ENCODE measurements around the gene VAMP4.

Gene VAMP4

GRCh38 chr1:171741872-171742576 is at the start of gene VAMP4:
TSS of gene VAMP4 (minus strand) at chr1:171742065. CDS start at chr1:171738414, 3,651 bp downstream.
- Mint-ChIP-seq H3K27ac (ENCODE audit: low read depth) (peak within 1 kb of the TSS; percentile 99), H3K4me1 (peaks cover 45% of the 10 kb centered on the region)
- ATAC-seq (replicated peaks; ENCODE audit: extremely low read depth, poor library complexity, severe bottlenecking) = peak; percentile 93

GRCh38 chr1:171790318-171790717 is 48.5 kb upstream of the VAMP4 start:
- no peak overlapping the region for H3K4me3 Mint-ChIP-seq
- peaks cover 58% of the 10 kb centered on the region for H3K36me3 Mint-ChIP-seq (ENCODE audit: insufficient read depth)
- ATAC-seq (replicated peaks; ENCODE audit: extremely low read depth, poor library complexity, severe bottlenecking) (no peak), DNase-seq (ENCODE audit: low spot score in 2 of 2) (no peak)
- no peaks in the 10 kb centered on the region for H3K27me3 Mint-ChIP-seq
- H3K9me3 Mint-ChIP-seq = no peaks in the 10 kb centered on the region
- peaks cover 27% of the 10 kb centered on the region for H3K4me1 Mint-ChIP-seq
- no peak overlapping the region for H3K27ac Mint-ChIP-seq (ENCODE audit: low read depth)

More at GRCh38 chr1:171741872-171742576, at the start of gene VAMP4:
- H3K36me3 Mint-ChIP-seq (ENCODE audit: insufficient read depth) = peaks cover 18% of the 10 kb centered on the region
- peak within 1 kb of the TSS; percentile 99 for H3K4me3 Mint-ChIP-seq
- no peaks in the 10 kb centered on the region for H3K27me3 Mint-ChIP-seq
- H3K9me3 Mint-ChIP-seq = no peaks in the 10 kb centered on the region
- peak; percentile 73 to 77 for DNase-seq (ENCODE audit: low spot score in 2 of 2)

- Mint-ChIP-seq H3K4me1 (peaks cover 30% of the 10 kb centered on the region), H3K27me3 (no peaks in the 10 kb centered on the region), H3K36me3 (ENCODE audit: insufficient read depth) (peaks cover 52% of the 10 kb centered on the region), H3K27ac (ENCODE audit: low read depth) (no peak overlapping the region), H3K9me3 (no peaks in the 10 kb centered on the region), H3K4me3 (no peak overlapping the region)
- DNase-seq (ENCODE audit: low spot score in 2 of 2) (no peak), ATAC-seq (replicated peaks; ENCODE audit: extremely low read depth, poor library complexity, severe bottlenecking) (no peak)
Observed at GRCh38 chr1:171788696-171789095, 46.8 kb upstream of the VAMP4 start.

- H3K4me3 Mint-ChIP-seq = no peak overlapping the region
- DNase-seq (ENCODE audit: low spot score in 2 of 2) = no peak
- H3K27me3 Mint-ChIP-seq = no peaks in the 10 kb centered on the region
- ATAC-seq (replicated peaks; ENCODE audit: extremely low read depth, poor library complexity, severe bottlenecking) = no peak
- no peaks in the 10 kb centered on the region for H3K9me3 Mint-ChIP-seq
- peaks cover 52% of the 10 kb centered on the region for H3K36me3 Mint-ChIP-seq (ENCODE audit: insufficient read depth)
- peaks cover 31% of the 10 kb centered on the region for H3K4me1 Mint-ChIP-seq
- no peak overlapping the region for H3K27ac Mint-ChIP-seq (ENCODE audit: low read depth)
Observed at GRCh38 chr1:171787686-171788480, 46.0 kb upstream of the VAMP4 start.

- Mint-ChIP-seq H3K27ac (ENCODE audit: low read depth) (no peak overlapping the region), H3K4me1 (peaks cover 42% of the 10 kb centered on the region)
- no peak for ATAC-seq (replicated peaks; ENCODE audit: extremely low read depth, poor library complexity, severe bottlenecking)
Observed at GRCh38 chr1:171786534-171786933, 44.7 kb upstream of the VAMP4 start.

GRCh38 chr1:171785766-171786165 is 43.9 kb upstream of the VAMP4 start:
- Mint-ChIP-seq H3K27ac (ENCODE audit: low read depth) (no peak overlapping the region), H3K4me1 (peaks cover 41% of the 10 kb centered on the region), H3K4me3 (no peak overlapping the region), H3K27me3 (no peaks in the 10 kb centered on the region), H3K36me3 (ENCODE audit: insufficient read depth) (peaks cover 53% of the 10 kb centered on the region), H3K9me3 (no peaks in the 10 kb centered on the region)
- ATAC-seq (replicated peaks; ENCODE audit: extremely low read depth, poor library complexity, severe bottlenecking) (no peak), DNase-seq (ENCODE audit: low spot score in 2 of 2) (no peak)

More at GRCh38 chr1:171786534-171786933, 44.7 kb upstream of the VAMP4 start:
- Mint-ChIP-seq H3K27me3 (no peaks in the 10 kb centered on the region), H3K9me3 (no peaks in the 10 kb centered on the region), H3K4me3 (no peak overlapping the region), H3K36me3 (ENCODE audit: insufficient read depth) (peaks cover 51% of the 10 kb centered on the region)
- DNase-seq (ENCODE audit: low spot score in 2 of 2) = no peak

- H3K27ac Mint-ChIP-seq (ENCODE audit: low read depth) = peak overlapping the region; percentile 67
- no peaks in the 10 kb centered on the region for H3K27me3 Mint-ChIP-seq
- H3K4me1 Mint-ChIP-seq = peaks cover 43% of the 10 kb centered on the region
- peaks cover 48% of the 10 kb centered on the region for H3K36me3 Mint-ChIP-seq (ENCODE audit: insufficient read depth)
- H3K4me3 Mint-ChIP-seq = peak overlapping the region; percentile 3
- no peak for ATAC-seq (replicated peaks; ENCODE audit: extremely low read depth, poor library complexity, severe bottlenecking)
- no peaks in the 10 kb centered on the region for H3K9me3 Mint-ChIP-seq
- no peak for DNase-seq (ENCODE audit: low spot score in 2 of 2)
Observed at GRCh38 chr1:171784784-171785183, 42.9 kb upstream of the VAMP4 start.

GRCh38 chr1:171783816-171784530 is 42.1 kb upstream of the VAMP4 start:
- Mint-ChIP-seq H3K4me3 (peak overlapping the region; percentile 3), H3K27me3 (no peaks in the 10 kb centered on the region), H3K4me1 (peaks cover 41% of the 10 kb centered on the region), H3K36me3 (ENCODE audit: insufficient read depth) (peaks cover 41% of the 10 kb centered on the region), H3K9me3 (no peaks in the 10 kb centered on the region), H3K27ac (ENCODE audit: low read depth) (peak overlapping the region; percentile 67)
- no peak for DNase-seq (ENCODE audit: low spot score in 2 of 2)
- ATAC-seq (replicated peaks; ENCODE audit: extremely low read depth, poor library complexity, severe bottlenecking) = no peak

GRCh38 chr1:171781176-171781875 is 39.5 kb upstream of the VAMP4 start, which contains the start of gene METTL13:
TSS of gene METTL13 (plus strand) at chr1:171781660. CDS start at chr1:171781968, 308 bp downstream.
- peak; percentile 96 to 98 for DNase-seq (ENCODE audit: low spot score in 2 of 2)
- peak within 1 kb of the TSS; percentile 98 for H3K4me3 Mint-ChIP-seq
- H3K9me3 Mint-ChIP-seq = no peaks in the 10 kb centered on the region
- ATAC-seq (replicated peaks; ENCODE audit: extremely low read depth, poor library complexity, severe bottlenecking) = peak; percentile 94
- H3K36me3 Mint-ChIP-seq (ENCODE audit: insufficient read depth) = peaks cover 18% of the 10 kb centered on the region
- peak within 1 kb of the TSS; percentile 99 for H3K27ac Mint-ChIP-seq (ENCODE audit: low read depth)
- H3K27me3 Mint-ChIP-seq = no peaks in the 10 kb centered on the region
- peaks cover 41% of the 10 kb centered on the region for H3K4me1 Mint-ChIP-seq

- Mint-ChIP-seq H3K4me3 (peak overlapping the region; percentile 98), H3K4me1 (peaks cover 36% of the 10 kb centered on the region), H3K36me3 (ENCODE audit: insufficient read depth) (peaks cover 13% of the 10 kb centered on the region), H3K9me3 (no peaks in the 10 kb centered on the region), H3K27me3 (no peaks in the 10 kb centered on the region), H3K27ac (ENCODE audit: low read depth) (peak overlapping the region; percentile 99)
- DNase-seq (ENCODE audit: low spot score in 2 of 2) (no peak), ATAC-seq (replicated peaks; ENCODE audit: extremely low read depth, poor library complexity, severe bottlenecking) (peak; percentile 1)
Observed at GRCh38 chr1:171780583-171781175, 38.8 kb upstream of the VAMP4 start.

GRCh38 chr1:171772312-171772711 is 30.4 kb upstream of the VAMP4 start:
- ATAC-seq (replicated peaks; ENCODE audit: extremely low read depth, poor library complexity, severe bottlenecking) = no peak
- no peak overlapping the region for H3K27ac Mint-ChIP-seq (ENCODE audit: low read depth)
- H3K4me1 Mint-ChIP-seq = no peaks in the 10 kb centered on the region
- H3K36me3 Mint-ChIP-seq (ENCODE audit: insufficient read depth) = no peaks in the 10 kb centered on the region
- H3K27me3 Mint-ChIP-seq = peaks cover 23% of the 10 kb centered on the region
- no peaks in the 10 kb centered on the region for H3K9me3 Mint-ChIP-seq
- no peak for DNase-seq (ENCODE audit: low spot score in 2 of 2)
- H3K4me3 Mint-ChIP-seq = no peak overlapping the region

- Mint-ChIP-seq H3K9me3 (no peaks in the 10 kb centered on the region), H3K27ac (ENCODE audit: low read depth) (no peak overlapping the region), H3K27me3 (peaks cover 28% of the 10 kb centered on the region), H3K4me3 (no peak overlapping the region), H3K36me3 (ENCODE audit: insufficient read depth) (no peaks in the 10 kb centered on the region), H3K4me1 (no peaks in the 10 kb centered on the region)
- no peak for DNase-seq (ENCODE audit: low spot score in 2 of 2)
- ATAC-seq (replicated peaks; ENCODE audit: extremely low read depth, poor library complexity, severe bottlenecking) = no peak
Observed at GRCh38 chr1:171769754-171770153, 27.9 kb upstream of the VAMP4 start.

Data from central memory CD8-positive, alpha-beta T cell (primary cell).